HepG2 (cell line): Measurements from ENCODE around the gene HLA-DRB1. TPM values are rescaled to one million over a fixed set of nuclear protein-coding genes. Genes with fewer than 3 reads are reported as not detected.

ENCODE experiments used
- ATAC-seq: fragments of 200-7000 bp; cut with Tn5 transposase; 3 replicates; pipeline ENCODE4 v1.9.1; 2020; ENCODE audit warnings: mild to moderate bottlenecking, moderate library complexity
- BruUV-seq: library from RNA; stranded (reverse); fragments of 400-500 nt; replicated peaks from 2 replicates; lab custom pipeline; 2021; lab: Mats Ljungman, UMichigan
- CTCF ChIA-PET: fragments of 300-600 bp; formaldehyde crosslinking; extraction: SDS; loops from one replicate; lab custom pipeline; 2021; ENCODE audit warnings: low total read pairs, inconsistent platforms, low intra/inter-chr PET ratio; lab: Yijun Ruan, JAX
- POLR2A ChIA-PET: fragments of 350-600 bp; sonication (Branson Sonifier 250); formaldehyde crosslinking; loops from one replicate; lab custom pipeline; 2020; ENCODE audit warnings: antibody characterized with exemption, inconsistent platforms; lab: Yijun Ruan, JAX
- DNase-seq: peaks from one replicate; pipeline ENCODE4 v3.0.0-alpha.2; 2015; ENCODE audit warnings: low spot score
- FAIRE-seq: peaks from 3 replicates; lab custom pipeline; 2011; peaks lifted over from hg19 to GRCh38; lab: Jason Lieb, UNC
- H2AFZ ChIP-seq: one replicate; pipeline ENCODE4 v1.6.1; 2011; ENCODE audit warnings: low read length, inconsistent platforms
- H3K27ac ChIP-seq: fragments of 300-600 bp; 3 replicates; pipeline ENCODE4 v1.8.0; 2011; ENCODE audit warnings: mixed run types, mild to moderate bottlenecking, mixed read lengths, low read length, inconsistent platforms; ENCODE audit not compliant: insufficient read depth; ENCODE audit errors: extremely low read length
- H3K27me3 ChIP-seq, 2 experiments: fragments of 200-600 bp in 1 of 2; 2 replicates in 1 of 2; 3 replicates in 1 of 2; pipeline versions ENCODE4 v1.6.0 to v1.8.0; 2011; ENCODE audit warnings: low read length in 2 of 2, mild to moderate bottlenecking in 2 of 2, moderate library complexity in 2 of 2, inconsistent platforms in 1 of 2; ENCODE audit not compliant: insufficient read depth in 2 of 2, control insufficient read depth in 1 of 2
- H3K36me3 ChIP-seq, 2 experiments: fragments of 200-600 bp in 1 of 2; replicated peaks in 1 of 2; 2 replicates in 1 of 2; 3 replicates in 1 of 2; pipeline versions ENCODE4 v1.5.1 to v1.8.0; 2011; ENCODE audit warnings: low read length in 2 of 2, inconsistent platforms in 1 of 2; ENCODE audit not compliant: insufficient read depth in 2 of 2, control insufficient read depth in 1 of 2
- H3K4me1 ChIP-seq: 2 replicates; pipeline ENCODE4 v1.5.1; 2012; ENCODE audit warnings: low read length, inconsistent platforms; ENCODE audit not compliant: insufficient read depth
- H3K4me2 ChIP-seq: 2 replicates; pipeline ENCODE4 v1.6.0; 2011; ENCODE audit warnings: low read depth, low read length, inconsistent platforms
- H3K4me3 ChIP-seq, 3 experiments: fragments of 200-600 bp in 1 of 3; sonication (generic), shearing (Covaris generic) in 1 of 3; replicated peaks in 1 of 3; 2 replicates each; pipeline ENCODE4 v1.5.1; 2011 to 2016; ENCODE audit warnings: low read length in 3 of 3, inconsistent platforms in 2 of 3, low read depth in 2 of 3, mild to moderate bottlenecking in 2 of 3, control low read depth in 1 of 3, mixed read lengths in 1 of 3; ENCODE audit not compliant: insufficient read depth in 1 of 3
- H3K79me2 ChIP-seq: one replicate; pipeline ENCODE4 v1.6.1; 2011; ENCODE audit warnings: low read length, inconsistent platforms; ENCODE audit not compliant: insufficient read depth
- H3K9ac ChIP-seq: 2 replicates; pipeline ENCODE4 v1.6.0; 2011; ENCODE audit warnings: mild to moderate bottlenecking, low read depth, low read length, inconsistent platforms; ENCODE audit not compliant: insufficient read depth
- H3K9me3 ChIP-seq: 2 replicates; pipeline ENCODE4 v1.5.1; 2012; ENCODE audit warnings: mild to moderate bottlenecking, low read length
- H4K20me1 ChIP-seq: 2 replicates; pipeline ENCODE4 v1.6.0; 2011; ENCODE audit warnings: inconsistent platforms, mild to moderate bottlenecking, low read length, moderate library complexity; ENCODE audit not compliant: insufficient read depth
- BHLHE40 ChIP-seq: IDR thresholded peaks from 2 replicates; pipeline ENCODE4 v1.6.1; 2011; ENCODE audit warnings: low read length, improper control_type of control experiment
- CC2D1A ChIP-seq: sonication (generic); formaldehyde crosslinking; IDR thresholded peaks from 2 replicates; pipeline ENCODE4 v1.8.1; 2023; ENCODE audit warnings: mild to moderate bottlenecking, missing genetic modification reagents
- CEBPG ChIP-seq: IDR thresholded peaks from 2 replicates; pipeline ENCODE4 v1.6.1; 2016
- CERS6 ChIP-seq: sonication (generic); formaldehyde crosslinking; IDR thresholded peaks from 2 replicates; pipeline ENCODE4 v1.5.0; 2020; ENCODE audit warnings: missing genetic modification reagents
- EP300 ChIP-seq, 3 experiments: sonication (generic) in 1 of 3; formaldehyde crosslinking in 1 of 3; IDR thresholded peaks; 2 replicates each; pipeline versions ENCODE4 v1.5.1 to v1.6.1; 2011 to 2020; ENCODE audit warnings: low read depth in 2 of 3, low read length in 2 of 3, borderline replicate concordance in 1 of 3, improper control_type of control experiment in 1 of 3, mild to moderate bottlenecking in 1 of 3, missing genetic modification reagents in 1 of 3, moderate library complexity in 1 of 3
- HOMEZ ChIP-seq: IDR thresholded peaks from 2 replicates; pipeline ENCODE4 v1.6.1; 2016; ENCODE audit warnings: low read depth
- KLF15 ChIP-seq: sonication (generic); formaldehyde crosslinking; IDR thresholded peaks from 2 replicates; pipeline ENCODE4 v1.8.1; 2023; ENCODE audit warnings: borderline replicate concordance, mild to moderate bottlenecking, inconsistent platforms, missing genetic modification reagents, mixed read lengths
- RBM22 ChIP-seq: fragments of 200-400 bp; formaldehyde crosslinking; optimal IDR thresholded peaks from 2 replicates; pipeline ENCODE3; 2017; ENCODE audit warnings: mild to moderate bottlenecking, low read length, moderate library complexity
- STAT6 ChIP-seq: sonication (generic); formaldehyde crosslinking; IDR thresholded peaks from 2 replicates; pipeline ENCODE4 v1.4.0; 2020; ENCODE audit warnings: missing genetic modification reagents, mild to moderate bottlenecking, borderline replicate concordance
- SUZ12 ChIP-seq: fragments of 150-350 bp; IDR thresholded peaks from 2 replicates; pipeline ENCODE4 v1.6.1; 2014; ENCODE audit warnings: low read depth, low read length
- TFDP2 ChIP-seq: sonication (generic); formaldehyde crosslinking; IDR thresholded peaks from 2 replicates; pipeline ENCODE4 v1.4.0; 2020; ENCODE audit warnings: missing genetic modification reagents
- U2AF2 ChIP-seq: fragments of 200-400 bp; formaldehyde crosslinking; IDR thresholded peaks from 2 replicates; pipeline ENCODE4 v1.6.1; 2017; ENCODE audit warnings: low read depth, mild to moderate bottlenecking, low read length
- ZNF160 ChIP-seq: sonication (generic); formaldehyde crosslinking; IDR thresholded peaks from 2 replicates; pipeline ENCODE4 v1.8.0; 2022; ENCODE audit warnings: mild to moderate bottlenecking, inconsistent platforms, missing genetic modification reagents
- ZNF329 ChIP-seq: sonication (generic); formaldehyde crosslinking; IDR thresholded peaks from 2 replicates; pipeline ENCODE4 v1.9.0; 2021; ENCODE audit warnings: low read depth, mild to moderate bottlenecking, missing genetic modification reagents
- ZNF331 ChIP-seq: sonication (generic); formaldehyde crosslinking; IDR thresholded peaks from 2 replicates; pipeline ENCODE4 v1.4.0; 2020; ENCODE audit warnings: missing genetic modification reagents
- ZNF350 ChIP-seq: sonication (generic); formaldehyde crosslinking; IDR thresholded peaks from 2 replicates; pipeline ENCODE4 v1.4.0; 2020; ENCODE audit warnings: mild to moderate bottlenecking, low read depth, missing genetic modification reagents, borderline replicate concordance
- ZNF703 ChIP-seq: sonication (generic); formaldehyde crosslinking; IDR thresholded peaks from 2 replicates; pipeline ENCODE4 v1.5.1; 2020; ENCODE audit warnings: missing genetic modification reagents, mild to moderate bottlenecking, moderate library complexity, borderline replicate concordance
- ZNF777 ChIP-seq: sonication (generic); formaldehyde crosslinking; IDR thresholded peaks from 2 replicates; pipeline ENCODE4 v1.4.0; 2020; ENCODE audit warnings: missing genetic modification reagents
- in situ Hi-C: cut with HindIII; loops from 2 replicates; pipeline ENCODE4 v1.10.0; 2017; ENCODE audit warnings: low pct_unique_long_range_greater_than_20kb; ENCODE audit not compliant: extremely low pct_ligation_motif_present
- intact Hi-C: fragments of 100-400 bp; cut with micrococcal nuclease; formaldehyde crosslinking; loops from one replicate; pipeline ENCODE4 v1.10.0; 2022; ENCODE audit not compliant: unreplicated experiment
- polyA plus RNA-seq, 8 experiments: library from polyadenylated mRNA; depleted of rRNA in 3 of 8; stranded (reverse) in 7 of 8; unstranded in 1 of 8; fragments of >200 nt; fragmentation: Illumina TruSeq in 4 of 8; extraction: Trizol in 4 of 8; gene quantifications; 2 replicates each; pipeline versions ENCODE4 v1.2.1 to v1.2.3, GENCODE V29; 2011 to 2016; ENCODE audit warnings: low read depth in 4 of 8, missing spikeins in 1 of 8, mixed read lengths in 1 of 8; ENCODE audit not compliant: insufficient read depth in 1 of 8
- total RNA-seq, 5 experiments: library from RNA; depleted of rRNA; stranded (reverse); fragments of >200 nt; fragmentation: Illumina TruSeq; extraction: Trizol; gene quantifications; 2 replicates each; pipeline ENCODE4 v1.2.3, GENCODE V29; 2016; ENCODE audit warnings: low read depth in 1 of 5

Gene HLA-DRB1
- total and polyA plus RNA-seq, 2 of the 13 experiments (the other 11 are each of a cell fraction or from before 2014, with no cell fraction given) = 0.09 TPM; not detected in 1

GRCh38 chr6:32623693-32624092 is 34.0 kb upstream of the HLA-DRB1 start:
- H3K9ac ChIP-seq = no peak overlapping the region
- no peak overlapping the region for H2AFZ ChIP-seq
- H3K4me1 ChIP-seq = no peaks in the 10 kb centered on the region
- DNase-seq = no peak
- CTCF ChIA-PET = no interaction called here
- H4K20me1 ChIP-seq = no peaks in the 10 kb centered on the region
- TF ChIP-seq CEBPG (no peak), CERS6 (CRISPR knock-in tag) (no peak), HOMEZ (CRISPR knock-in tag) (no peak), U2AF2 (no peak), KLF15 (CRISPR knock-in tag) (no peak), SUZ12 (no peak), ZNF777 (CRISPR knock-in tag) (no peak), TFDP2 (no peak), BHLHE40 (no peak), CC2D1A (no peak), ZNF703 (no peak), EP300 (IDR thresholded peaks at IDR 0.05; ENCODE audit: low read depth in 2 of 2, low read length in 2 of 2) (no peak), EP300 (CRISPR knock-in tag; IDR thresholded peaks at IDR 0.05; ENCODE audit: borderline replicate concordance) (no peak), ZNF160 (CRISPR knock-in tag) (no peak), STAT6 (CRISPR knock-in tag) (no peak), ZNF329 (CRISPR knock-in tag) (no peak), ZNF331 (no peak), RBM22 (no peak), ZNF350 (CRISPR knock-in tag) (no peak)
- TF ChIP-seq, all 625 proteins: peak for 0
- Histone ChIP-seq H3K36me3 (no peaks in the 10 kb centered on the region), H3K9me3 (no peaks in the 10 kb centered on the region), H3K27ac (no peak overlapping the region), H3K79me2 (no peaks in the 10 kb centered on the region), H3K4me3 (no peak overlapping the region), H3K27me3 (no peaks in the 10 kb centered on the region; a peak in 1 of 5 replicates), H3K4me2 (no peak overlapping the region)
- ATAC-seq (no peak), FAIRE-seq (no peak)
- no TSS peak for BruUV-seq
- POLR2A ChIA-PET = no interaction called here
- in situ Hi-C loops = no loop called here
- intact Hi-C loops = no loop called here
